Neuronal stem cell (in vitro differentiated cells): ENCODE measurements around the gene PAM16.
A peak's percentile ranks its signal among the peaks of the same experiment; 100 is the strongest.

Source experiments
- DNase-seq: peaks from one replicate; pipeline ENCODE4 v3.0.0-alpha.2; 2013; ENCODE audit warnings: low spot score
- H2AFZ ChIP-seq: one replicate; pipeline ENCODE4 v1.6.1; 2013; ENCODE audit warnings: mild to moderate bottlenecking, low read length, inconsistent platforms
- H2AK5ac ChIP-seq: 2 replicates; pipeline ENCODE4 v1.6.1; 2013; ENCODE audit warnings: low read depth, mild to moderate bottlenecking, inconsistent platforms, low read length, moderate library complexity, mixed read lengths
- H2BK120ac ChIP-seq: 2 replicates; pipeline ENCODE4 v1.6.1; 2013; ENCODE audit warnings: low read depth, mild to moderate bottlenecking, inconsistent platforms, low read length, moderate library complexity, mixed read lengths
- H2BK12ac ChIP-seq: one replicate; pipeline ENCODE4 v1.6.1; 2013; ENCODE audit warnings: low read length, inconsistent platforms
- H2BK15ac ChIP-seq: 2 replicates; pipeline ENCODE4 v1.6.1; 2013; ENCODE audit warnings: mild to moderate bottlenecking, low read length, inconsistent platforms, mixed read lengths
- H2BK5ac ChIP-seq: one replicate; pipeline ENCODE4 v1.6.1; 2013; ENCODE audit warnings: inconsistent platforms, mild to moderate bottlenecking, low read length, moderate library complexity
- H3K14ac ChIP-seq: one replicate; pipeline ENCODE4 v1.6.1; 2013; ENCODE audit warnings: low read length, inconsistent platforms
- H3K18ac ChIP-seq: 2 replicates; pipeline ENCODE4 v1.6.1; 2013; ENCODE audit warnings: low read length, inconsistent platforms
- H3K23ac ChIP-seq: 2 replicates; pipeline ENCODE4 v1.6.1; 2013; ENCODE audit warnings: low read depth, mild to moderate bottlenecking, mixed read lengths, low read length, inconsistent platforms; ENCODE audit not compliant: poor library complexity
- H3K27ac ChIP-seq: replicated peaks from 3 replicates; pipeline ENCODE4 v1.5.1; 2013; ENCODE audit warnings: low read length, inconsistent platforms
- H3K27me3 ChIP-seq, 3 experiments: 2 replicates each; pipeline ENCODE4 v1.6.1; 2013; ENCODE audit warnings: low read length in 3 of 3, mild to moderate bottlenecking in 2 of 3, inconsistent platforms in 1 of 3, low read depth in 1 of 3, mixed read lengths in 1 of 3, moderate library complexity in 1 of 3; ENCODE audit not compliant: control insufficient read depth in 3 of 3, insufficient read depth in 3 of 3
- H3K36me3 ChIP-seq, 2 donors: replicated peaks in 1 of 2; 2 replicates each; pipeline ENCODE4 v1.6.1; 2013; ENCODE audit warnings: low read length in 2 of 2; ENCODE audit not compliant: control insufficient read depth in 2 of 2, insufficient read depth in 2 of 2
- H3K4ac ChIP-seq: 2 replicates; pipeline ENCODE4 v1.6.1; 2013; ENCODE audit warnings: inconsistent platforms, mild to moderate bottlenecking, low read length, moderate library complexity
- H3K4me1 ChIP-seq, 2 donors: 1 replicate in 1 of 2; 2 replicates in 1 of 2; pipeline ENCODE4 v1.6.1; 2013; ENCODE audit warnings: low read length in 2 of 2, low read depth in 1 of 2; ENCODE audit not compliant: control insufficient read depth in 2 of 2, insufficient read depth in 1 of 2
- H3K4me2 ChIP-seq: one replicate; pipeline ENCODE4 v1.6.1; 2013; ENCODE audit warnings: mild to moderate bottlenecking, low read length, inconsistent platforms; ENCODE audit not compliant: insufficient read depth, poor library complexity, severe bottlenecking
- H3K4me3 ChIP-seq, 2 donors: 2 replicates each; pipeline ENCODE4 v1.5.1; 2013; ENCODE audit warnings: low read length in 2 of 2, mild to moderate bottlenecking in 2 of 2, inconsistent platforms in 1 of 2, moderate library complexity in 1 of 2
- H3K79me1 ChIP-seq: one replicate; pipeline ENCODE4 v1.6.1; 2013; ENCODE audit warnings: low read depth, mild to moderate bottlenecking, inconsistent platforms, low read length, moderate library complexity
- H3K9ac ChIP-seq: one replicate; pipeline ENCODE4 v1.6.1; 2013; ENCODE audit warnings: mild to moderate bottlenecking, low read depth, low read length, inconsistent platforms; ENCODE audit not compliant: poor library complexity
- H3K9me3 ChIP-seq, 2 donors: replicated peaks in 1 of 2; 2 replicates each; pipeline versions ENCODE3 to v1.6.1; 2013; ENCODE audit warnings: low read length in 2 of 2, mild to moderate bottlenecking in 2 of 2, inconsistent platforms in 1 of 2, low read depth in 1 of 2, mixed read lengths in 1 of 2, moderate library complexity in 1 of 2; ENCODE audit not compliant: control insufficient read depth in 2 of 2, insufficient read depth in 1 of 2
- H4K8ac ChIP-seq: one replicate; pipeline ENCODE4 v1.6.1; 2013; ENCODE audit warnings: low read depth, mild to moderate bottlenecking, inconsistent platforms, low read length, moderate library complexity
- H4K91ac ChIP-seq: one replicate; pipeline ENCODE4 v1.6.1; 2013; ENCODE audit warnings: low read length, low read depth, mild to moderate bottlenecking, inconsistent platforms; ENCODE audit not compliant: poor library complexity
- WGBS, 2 donors: extraction: QIAGEN DNeasy Blood & Tissue Kit; methylation state at CpG; one replicate each; pipeline ENCODE4 v1.1.7; 2013; ENCODE audit warnings: missing lambda C conversion rate in 2 of 2, mixed read lengths in 1 of 2; ENCODE audit not compliant: insufficient read length in 2 of 2, insufficient replicate concordance in 1 of 2; ENCODE audit errors: extremely low coverage in 2 of 2; 5-methylcytosine and 5-hydroxymethylcytosine counted together

The PAM16 gene

DNA sequence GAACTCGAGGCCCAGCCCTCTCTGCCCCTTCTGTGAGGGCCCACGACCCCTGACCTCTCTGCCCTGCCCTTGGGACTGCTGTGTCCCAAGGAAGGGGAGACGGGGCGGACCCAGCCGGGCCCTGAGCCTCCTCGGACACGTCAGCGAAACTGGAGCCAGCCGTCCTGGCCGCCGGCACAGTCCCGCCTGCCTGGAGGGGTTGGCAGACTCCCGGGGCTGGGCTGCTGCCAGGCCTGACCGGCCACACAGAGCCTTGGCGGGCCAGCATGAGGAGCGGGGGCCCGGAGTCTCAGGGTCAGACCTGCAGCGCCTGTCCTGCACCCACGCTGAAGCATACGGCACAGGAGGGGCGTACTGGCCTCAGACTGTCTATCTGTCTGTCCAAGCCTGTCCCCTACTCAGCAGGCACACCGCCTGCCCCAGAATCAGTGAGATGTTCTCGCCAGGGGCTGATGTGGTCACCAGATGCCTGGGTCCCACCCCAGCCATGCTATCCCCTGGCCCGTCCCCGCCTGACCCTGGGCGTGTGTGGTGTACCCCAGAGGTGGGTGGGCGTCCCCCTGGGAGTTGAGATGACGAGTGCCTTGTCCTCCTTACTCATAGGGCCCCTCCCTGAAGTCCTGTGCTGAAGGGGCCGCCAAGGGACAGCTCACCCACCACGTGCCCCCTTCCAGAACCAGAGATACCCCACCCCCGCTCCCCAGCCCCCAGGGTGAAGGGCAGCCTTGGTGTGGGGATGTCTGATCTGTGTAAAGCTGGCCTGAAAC, 25.2 kb upstream of the PAM16 start:
- Histone ChIP-seq H3K4me1 (peaks cover 44 to 53% of the 10 kb centered on the region in 2 donors), H3K14ac (peak overlapping the region; percentile 94), H2AK5ac (peak overlapping the region; percentile 96), H3K18ac (peak overlapping the region; percentile 68), H3K36me3 (peaks cover 0 to 2% of the 10 kb centered on the region in 2 donors), H3K9me3 (no peaks in the 10 kb centered on the region), H2AFZ (no peak overlapping the region), H2BK12ac (no peak overlapping the region), H3K4ac (peak overlapping the region; percentile 53), H3K79me1 (peaks cover 9% of the 10 kb centered on the region), H4K8ac (no peak overlapping the region), H3K9ac (peak overlapping the region; percentile 68), H2BK120ac (no peak overlapping the region), H2BK5ac (no peak overlapping the region), H3K27ac (peak overlapping the region; percentile 22), H3K23ac (peak overlapping the region; percentile 69), H2BK15ac (peak overlapping the region; percentile 77), H3K27me3 (no peaks in the 10 kb centered on the region), H3K4me2 (no peak overlapping the region), H4K91ac (no peak overlapping the region), H3K4me3 (no peak overlapping the region)
- DNase-seq = no peak
- no CpG with 5 or more reads among the region's 31 CpGs for WGBS, 2 donors

DNA sequence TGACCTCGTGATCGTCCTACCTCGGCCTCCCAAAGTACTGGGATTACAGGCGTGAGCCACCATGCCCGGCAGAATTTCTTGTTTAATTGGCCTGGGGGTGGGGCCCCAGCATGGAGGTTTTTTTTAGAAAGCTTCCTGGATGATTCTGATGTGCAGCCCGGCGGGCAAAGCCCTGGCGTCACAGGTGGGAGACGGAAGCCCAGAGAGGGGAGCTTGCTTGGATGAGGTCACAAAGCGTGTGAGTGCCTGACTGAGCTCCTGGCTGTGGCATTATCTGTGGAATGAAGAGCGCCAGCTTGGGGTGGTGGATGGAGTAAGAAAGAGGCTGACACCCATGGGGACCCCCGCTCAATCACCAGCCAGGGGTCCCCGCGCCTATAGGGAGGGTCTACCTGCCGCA, 24.6 kb upstream of the PAM16 start:
- H2BK120ac ChIP-seq = no peak overlapping the region
- no peak overlapping the region for H2AFZ ChIP-seq
- H3K79me1 ChIP-seq = peaks cover 9% of the 10 kb centered on the region
- peak overlapping the region; percentile 94 for H3K14ac ChIP-seq
- H4K8ac ChIP-seq = no peak overlapping the region
- no peak for DNase-seq
- no peak overlapping the region for H3K27ac ChIP-seq
- H3K36me3 ChIP-seq = no peaks in the 10 kb centered on the region
- no peak overlapping the region for H3K9ac ChIP-seq
- no peak overlapping the region for H2BK12ac ChIP-seq
- H3K4me1 ChIP-seq = peaks cover 47 to 57% of the 10 kb centered on the region in 2 donors
- no peak overlapping the region for H4K91ac ChIP-seq
- no peaks in the 10 kb centered on the region for H3K9me3 ChIP-seq
- no CpG with 5 or more reads among the region's 15 CpGs for WGBS, 2 donors
- no peak overlapping the region for H2BK5ac ChIP-seq
- no peak overlapping the region for H3K4me2 ChIP-seq
- peak overlapping the region; percentile 68 for H3K18ac ChIP-seq
- H3K4ac ChIP-seq = peak overlapping the region; percentile 53
- peak overlapping the region; percentile 96 for H2AK5ac ChIP-seq
- H2BK15ac ChIP-seq = peak overlapping the region; percentile 57
- H3K4me3 ChIP-seq = no peak overlapping the region
- H3K23ac ChIP-seq = peak overlapping the region; percentile 69
- H3K27me3 ChIP-seq = no peaks in the 10 kb centered on the region

DNA sequence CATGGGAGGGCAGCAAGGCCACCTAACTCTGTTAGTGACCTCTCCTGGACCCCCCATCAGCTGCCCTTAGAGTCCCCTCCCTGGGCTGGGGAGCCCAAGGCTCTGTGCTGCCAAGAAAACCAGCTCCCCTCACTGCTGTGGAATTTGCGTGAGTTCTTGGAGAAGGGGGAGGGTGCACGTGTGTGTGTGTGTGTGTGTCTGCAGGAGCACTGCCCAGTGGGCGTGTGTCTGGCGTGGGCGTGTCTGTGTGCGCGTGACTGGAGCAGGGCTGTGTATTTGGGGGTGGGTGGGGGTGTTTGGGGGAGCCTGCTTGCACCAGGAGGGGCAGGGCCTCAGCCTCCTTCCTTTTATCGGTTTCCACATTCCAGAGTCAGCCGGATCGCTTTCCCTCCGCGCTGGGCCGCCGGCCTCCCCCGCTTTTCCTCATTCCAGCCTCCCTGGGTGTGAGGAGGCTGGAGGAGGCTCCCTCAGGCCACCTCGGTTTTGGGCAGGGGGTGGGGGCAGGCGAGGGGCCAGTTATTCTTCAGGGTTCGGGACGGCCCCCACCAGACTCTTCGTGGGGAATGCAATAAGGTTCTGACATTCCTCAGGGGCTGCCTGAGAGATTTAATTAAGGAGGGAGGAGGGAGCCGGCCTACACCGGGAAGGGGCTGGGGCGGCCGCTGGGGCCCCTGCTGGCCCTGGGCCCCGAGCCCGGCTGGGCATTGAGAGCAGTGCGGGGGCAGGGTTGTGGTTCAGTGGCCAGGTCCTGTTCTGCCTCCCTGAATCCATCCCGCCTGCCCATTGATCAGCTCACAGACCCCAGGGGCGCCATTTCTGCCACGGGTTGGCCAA, 23.0 kb upstream of the PAM16 start:
- H4K91ac ChIP-seq = peak overlapping the region; percentile 26
- no peaks in the 10 kb centered on the region for H3K27me3 ChIP-seq
- H3K27ac ChIP-seq = peak overlapping the region; percentile 61
- H3K9ac ChIP-seq = peak overlapping the region; percentile 84
- peak overlapping the region; percentile 99 for H2BK15ac ChIP-seq
- peaks cover 46 to 48% of the 10 kb centered on the region in 2 donors for H3K4me1 ChIP-seq
- peak overlapping the region; percentile 99 for H2AK5ac ChIP-seq
- H3K14ac ChIP-seq = no peak overlapping the region
- H4K8ac ChIP-seq = no peak overlapping the region
- H3K36me3 ChIP-seq = no peaks in the 10 kb centered on the region
- no CpG with 5 or more reads among the region's 30 CpGs for WGBS, 2 donors
- no peak for DNase-seq
- H2BK120ac ChIP-seq = peak overlapping the region; percentile 76
- H3K4me3 ChIP-seq = peak overlapping the region; percentile 3 to 28
- H3K18ac ChIP-seq = peak overlapping the region; percentile 94
- H3K9me3 ChIP-seq = no peaks in the 10 kb centered on the region
- H2BK5ac ChIP-seq = peak overlapping the region; percentile 7
- H3K79me1 ChIP-seq = peaks cover 9% of the 10 kb centered on the region
- peak overlapping the region; percentile 11 for H2BK12ac ChIP-seq
- peak overlapping the region; percentile 84 for H2AFZ ChIP-seq
- H3K23ac ChIP-seq = no peak overlapping the region
- H3K4ac ChIP-seq = no peak overlapping the region
- H3K4me2 ChIP-seq = peak overlapping the region; percentile 48
